OCI-LY7 (cell line): Measurements from ENCODE around the gene NDUFAB1. TPM values are rescaled to one million over a fixed set of nuclear protein-coding genes. Genes with fewer than 3 reads are reported as not detected.
"Not testable (repeated sequence)": the region's sequence is repeated elsewhere in the genome, so short reads cannot be mapped to it uniquely, and the experiment has no call there.

ENCODE experiments used
- BruUV-seq: library from RNA; stranded (reverse); fragments of 400-500 nt; replicated peaks from 2 replicates; lab custom pipeline; 2021; lab: Mats Ljungman, UMichigan
- CTCF ChIA-PET: fragments of 300-600 bp; sonication (Branson Sonifier 250); formaldehyde crosslinking; loops from one replicate; lab custom pipeline; 2022; ENCODE audit warnings: antibody characterized with exemption; ENCODE audit not compliant: unreplicated experiment; lab: Charles Lee
- POLR2A ChIA-PET: fragments of 300-600 bp; sonication (Branson Sonifier 250); formaldehyde crosslinking; loops from one replicate; lab custom pipeline; 2022; ENCODE audit warnings: antibody characterized with exemption; lab: Charles Lee
- DNase-seq: peaks from one replicate; pipeline ENCODE4 v3.0.0-alpha.2; 2015; ENCODE audit warnings: low spot score
- H2AFZ ChIP-seq: fragments of 200-600 bp; sonication (generic), shearing (Covaris generic); 2 replicates; pipeline ENCODE4 v1.6.1; 2014; ENCODE audit warnings: mild to moderate bottlenecking, antibody characterized with exemption, low read length, moderate library complexity
- H3K27ac ChIP-seq: fragments of 200-600 bp; sonication (generic); 2 replicates; pipeline ENCODE4 v1.5.1; 2014; ENCODE audit warnings: mixed run types, low read depth, mild to moderate bottlenecking, moderate library complexity, low read length, inconsistent platforms; ENCODE audit not compliant: poor library complexity, severe bottlenecking
- H3K36me3 ChIP-seq: fragments of 200-600 bp; sonication (generic); 2 replicates; pipeline ENCODE4 v1.6.1; 2014; ENCODE audit warnings: mild to moderate bottlenecking, antibody characterized with exemption, low read length, moderate library complexity, mixed read lengths; ENCODE audit not compliant: insufficient read depth
- H3K4me1 ChIP-seq: fragments of 200-600 bp; sonication (generic); 2 replicates; pipeline ENCODE4 v1.5.1; 2014; ENCODE audit warnings: mild to moderate bottlenecking, low read length; ENCODE audit not compliant: insufficient read depth, poor library complexity, severe bottlenecking
- H3K4me2 ChIP-seq: fragments of 200-600 bp; sonication (generic); 2 replicates; pipeline ENCODE4 v1.6.1; 2014; ENCODE audit warnings: mild to moderate bottlenecking, low read length
- H3K4me3 ChIP-seq: fragments of 200-600 bp; sonication (generic); 2 replicates; pipeline ENCODE4 v1.5.1; 2014; ENCODE audit warnings: mild to moderate bottlenecking, low read depth, low read length; ENCODE audit not compliant: poor library complexity, severe bottlenecking
- H3K79me2 ChIP-seq: fragments of 200-600 bp; sonication (generic); 2 replicates; pipeline ENCODE4 v1.6.1; 2016; ENCODE audit warnings: low read depth, mild to moderate bottlenecking, low read length, moderate library complexity, mixed read lengths; ENCODE audit not compliant: insufficient read depth
- H3K9me2 ChIP-seq: fragments of 200-600 bp; sonication (generic); 2 replicates; pipeline ENCODE4 v1.6.1; 2016; ENCODE audit warnings: mild to moderate bottlenecking, low read length, mixed read lengths; ENCODE audit not compliant: insufficient read depth
- H3K9me3 ChIP-seq: fragments of 200-600 bp; sonication (generic); 2 replicates; pipeline ENCODE4 v1.6.1; 2014; ENCODE audit warnings: mild to moderate bottlenecking, mixed run types, low read length, mixed read lengths
- H4K20me1 ChIP-seq: fragments of 200-600 bp; sonication (generic); 2 replicates; pipeline ENCODE4 v1.6.1; 2014; ENCODE audit warnings: mild to moderate bottlenecking, antibody characterized with exemption, low read length, moderate library complexity, mixed read lengths; ENCODE audit not compliant: insufficient read depth
- CTCF ChIP-seq: fragments of 200-600 bp; sonication (generic); conservative IDR thresholded peaks from 2 replicates; pipeline ENCODE4 v1.5.1; 2014; ENCODE audit warnings: mild to moderate bottlenecking, antibody characterized with exemption, low read length, moderate library complexity, mixed read lengths
- EZH2phosphoT487 ChIP-seq: fragments of 200-600 bp; sonication (generic); IDR thresholded peaks from 2 replicates; pipeline ENCODE4 v1.6.1; 2018; ENCODE audit warnings: low read depth, borderline replicate concordance, mild to moderate bottlenecking, mixed run types, antibody characterized with exemption, low read length, moderate library complexity, mixed read lengths
- intact Hi-C: fragments of 100-400 bp; cut with micrococcal nuclease; formaldehyde crosslinking; loops from one replicate; pipeline ENCODE4 v1.10.0; 2022; ENCODE audit not compliant: unreplicated experiment
- total RNA-seq, 2 experiments: library from RNA; depleted of rRNA in 1 of 2; stranded (reverse); fragments of >200 nt in 1 of 2; shearing (Covaris generic) in 1 of 2; gene quantifications; 2 replicates each; pipeline ENCODE4 v1.2.3, GENCODE V29; 2014 to 2022

The NDUFAB1 gene
- total RNA-seq, 2 experiments from 2014 or later, result 149 to 159 TPM

GRCh38 chr16:23552161-23552560 is 44.0 kb downstream of the NDUFAB1 start:
- intact Hi-C loops, result no loop called here
- H3K27ac ChIP-seq, result no peak overlapping the region
- H4K20me1 ChIP-seq, result no peaks in the 10 kb centered on the region
- TF ChIP-seq CTCF, result no peak
- no peak for TF ChIP-seq EZH2phosphoT487
- no peak overlapping the region for H3K4me3 ChIP-seq
- no peak overlapping the region for H3K4me2 ChIP-seq
- peaks cover 71% of the 10 kb centered on the region for H3K36me3 ChIP-seq
- BruUV-seq, result no TSS peak
- CTCF ChIA-PET, result no interaction called here
- H3K9me2 ChIP-seq, result no peaks in the 10 kb centered on the region
- no peaks in the 10 kb centered on the region for H3K9me3 ChIP-seq
- POLR2A ChIA-PET, result interaction anchor here (1.0 kb wide), 1 partner anchor 45 kb away, joined by 3 read pairs; no protein-coding TSS in a partner anchor
- H2AFZ ChIP-seq, result no peak overlapping the region
- H3K4me1 ChIP-seq, result peaks cover 27% of the 10 kb centered on the region
- DNase-seq, result no peak
- peaks cover 39% of the 10 kb centered on the region for H3K79me2 ChIP-seq

GRCh38 chr16:23549938-23550337 is 46.2 kb downstream of the NDUFAB1 start:
- TF ChIP-seq EZH2phosphoT487 (no peak), CTCF (no peak)
- Histone ChIP-seq H3K36me3 (peaks cover 94% of the 10 kb centered on the region), H3K27ac (no peak overlapping the region), H3K79me2 (peaks cover 19% of the 10 kb centered on the region; the same call in 1 of the 2 replicates), H4K20me1 (no peaks in the 10 kb centered on the region), H3K4me1 (peaks cover 10% of the 10 kb centered on the region), H3K9me2 (no peaks in the 10 kb centered on the region), H3K9me3 (no peaks in the 10 kb centered on the region), H3K4me2 (no peak overlapping the region), H3K4me3 (no peak overlapping the region), H2AFZ (no peak overlapping the region)
- POLR2A ChIA-PET, result no interaction called here
- no TSS peak for BruUV-seq
- CTCF ChIA-PET, result no interaction called here
- intact Hi-C loops, result loop anchor here (5.0 kb wide), 1 partner anchor 78 kb away; no protein-coding TSS in a partner anchor
- no peak for DNase-seq

- H3K27ac ChIP-seq, result no peak overlapping the region
- no peak for TF ChIP-seq CTCF
- no peak for TF ChIP-seq EZH2phosphoT487
- no peaks in the 10 kb centered on the region for H4K20me1 ChIP-seq
- no TSS peak for BruUV-seq
- H3K9me3 ChIP-seq, result no peaks in the 10 kb centered on the region
- intact Hi-C loops, result no loop called here
- no peak overlapping the region for H2AFZ ChIP-seq
- H3K79me2 ChIP-seq, result no peaks in the 10 kb centered on the region
- H3K4me2 ChIP-seq, result no peak overlapping the region
- ChIA-PET CTCF (no interaction called here), POLR2A (interaction anchor here (1.0 kb wide), 1 partner anchor 26 kb away, joined by 3 read pairs; no protein-coding TSS in a partner anchor)
- DNase-seq, result no peak
- no peaks in the 10 kb centered on the region for H3K4me1 ChIP-seq
- no peaks in the 10 kb centered on the region for H3K9me2 ChIP-seq
- H3K36me3 ChIP-seq, result peaks cover 95% of the 10 kb centered on the region
- no peak overlapping the region for H3K4me3 ChIP-seq
Measured at GRCh38 chr16:23544436-23544835, 51.7 kb downstream of the NDUFAB1 start.

- H3K9me2 ChIP-seq, BruUV-seq, H2AFZ ChIP-seq, intact Hi-C loops, H3K4me3 ChIP-seq, DNase-seq, H3K4me1 ChIP-seq, H3K4me2 ChIP-seq, H3K9me3 ChIP-seq, H3K27ac ChIP-seq, H3K79me2 ChIP-seq, H4K20me1 ChIP-seq, CTCF ChIA-PET: not testable (repeated sequence)
- peaks cover 96% of the 10 kb centered on the region for H3K36me3 ChIP-seq
- POLR2A ChIA-PET, result interaction anchor here (0.6 kb wide), 2 partner anchors 46 to 99 kb away, joined by 3 read pairs; no protein-coding TSS in a partner anchor
Measured at GRCh38 chr16:23540817-23541178, 55.3 kb downstream of the NDUFAB1 start.
